HEK293T (cell line): ENCODE measurements around the gene KCNRG.

ENCODE experiments used
- BHLHE40 ChIP-seq: fragments of 450-650 bp; IDR thresholded peaks from 2 replicates; pipeline ENCODE4 v1.6.1; 2016; ENCODE audit warnings: mild to moderate bottlenecking, moderate library complexity, borderline replicate concordance
- ELF4 ChIP-seq: fragments of 450-650 bp; IDR thresholded peaks from 2 replicates; pipeline ENCODE4 v1.6.1; 2017; ENCODE audit warnings: antibody characterized with exemption
- FOXA1 ChIP-seq: fragments of 450-650 bp; IDR thresholded peaks from 2 replicates; pipeline ENCODE4 v1.6.1; 2016; ENCODE audit warnings: mild to moderate bottlenecking
- FOXK2 ChIP-seq: fragments of 450-650 bp; IDR thresholded peaks from 2 replicates; pipeline ENCODE4 v1.6.1; 2016; ENCODE audit warnings: mild to moderate bottlenecking
- FOXM1 ChIP-seq: fragments of 450-650 bp; IDR thresholded peaks from 2 replicates; pipeline ENCODE4 v1.6.1; 2017; ENCODE audit warnings: mild to moderate bottlenecking, borderline replicate concordance
- HDGF ChIP-seq: fragments of 450-650 bp; IDR thresholded peaks from 2 replicates; pipeline ENCODE4 v1.6.1; 2017; ENCODE audit warnings: antibody characterized with exemption, borderline replicate concordance
- L3MBTL2 ChIP-seq: fragments of 450-650 bp; conservative IDR thresholded peaks from 2 replicates; pipeline ENCODE4 v1.6.1; 2016; ENCODE audit warnings: mild to moderate bottlenecking
- SP1 ChIP-seq: fragments of 450-650 bp; IDR thresholded peaks from 2 replicates; pipeline ENCODE4 v1.6.1; 2017
- SUZ12 ChIP-seq: fragments of 450-650 bp; IDR thresholded peaks from 2 replicates; pipeline ENCODE4 v1.6.1; 2016; ENCODE audit warnings: mild to moderate bottlenecking
- TARDBP ChIP-seq: fragments of 450-650 bp; IDR thresholded peaks from 2 replicates; pipeline ENCODE4 v1.6.1; 2016
- ZNF384 ChIP-seq: fragments of 450-650 bp; IDR thresholded peaks from 2 replicates; pipeline ENCODE4 v1.6.1; 2016
- TF ChIP-seq, protein P1 (sequence below): fragments of 450-650 bp; IDR thresholded peaks from 2 replicates; pipeline ENCODE4 v1.6.1; 2016

GRCh38 chr13:49993666-49994065 lies 21.6 kb upstream of the KCNRG start:
- TF ChIP-seq L3MBTL2 (no peak), ELF4 (no peak), HDGF (no peak), SP1 (no peak), FOXM1 (no peak), ZNF384 (no peak), TARDBP (no peak), BHLHE40 (no peak), FOXA1 (no peak), SUZ12 (no peak), FOXK2 (no peak)
- TF ChIP-seq, protein P1, sequence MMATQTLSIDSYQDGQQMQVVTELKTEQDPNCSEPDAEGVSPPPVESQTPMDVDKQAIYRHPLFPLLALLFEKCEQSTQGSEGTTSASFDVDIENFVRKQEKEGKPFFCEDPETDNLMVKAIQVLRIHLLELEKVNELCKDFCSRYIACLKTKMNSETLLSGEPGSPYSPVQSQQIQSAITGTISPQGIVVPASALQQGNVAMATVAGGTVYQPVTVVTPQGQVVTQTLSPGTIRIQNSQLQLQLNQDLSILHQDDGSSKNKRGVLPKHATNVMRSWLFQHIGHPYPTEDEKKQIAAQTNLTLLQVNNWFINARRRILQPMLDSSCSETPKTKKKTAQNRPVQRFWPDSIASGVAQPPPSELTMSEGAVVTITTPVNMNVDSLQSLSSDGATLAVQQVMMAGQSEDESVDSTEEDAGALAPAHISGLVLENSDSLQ: no peak
